Measurements from ENCODE around the gene TMCO4. TPM values are rescaled to one million over a fixed set of nuclear protein-coding genes. Genes with fewer than 3 reads are reported as not detected.

TMCO4 gene
- total RNA-seq, 2 experiments from 2014 or later = 1.2 to 8.1 TPM

DNA sequence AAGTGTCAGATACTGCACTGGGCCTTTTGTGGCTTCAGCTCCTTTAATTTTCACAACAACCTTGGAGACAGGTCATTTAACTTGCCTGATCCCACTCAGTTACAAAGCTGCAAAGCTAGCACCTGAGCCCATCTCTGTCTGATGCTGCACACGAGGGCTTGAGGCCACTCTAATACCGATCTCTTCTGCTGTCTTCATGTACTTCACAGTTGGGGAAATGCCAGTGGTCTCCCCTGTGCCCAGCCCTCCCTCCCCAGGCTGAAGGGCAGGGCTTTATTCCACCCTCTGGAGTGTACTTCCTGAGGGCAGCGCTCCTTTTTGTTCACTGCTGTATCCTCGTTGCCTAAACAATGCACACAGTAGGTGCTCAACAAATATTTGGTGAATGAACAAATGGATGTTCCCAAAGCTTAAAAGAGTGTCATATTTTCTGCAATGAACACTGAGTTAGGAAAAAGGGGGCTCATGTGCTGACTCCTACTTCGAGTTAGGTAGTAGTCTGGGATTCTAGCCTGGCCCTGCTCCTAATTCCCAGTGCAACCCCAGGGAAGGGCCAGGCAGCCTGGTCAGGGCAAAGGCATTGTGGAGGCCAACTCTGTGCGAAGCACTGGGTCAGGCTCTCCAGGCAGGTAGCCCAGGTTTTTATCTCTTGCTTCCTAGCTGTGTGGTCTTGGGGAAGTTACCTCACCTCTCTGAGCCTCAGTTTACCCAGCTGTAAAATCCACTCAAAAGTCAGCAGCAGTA is 1.1 kb downstream of the TMCO4 start:
- Histone ChIP-seq H3K9me2 (ENCODE audit: insufficient read depth, low read length) (no peaks in the 10 kb centered on the region), H2AFZ (ENCODE audit: low read length) (peak overlapping the region; percentile 69; the same call in 1 of the 2 replicates), H3K4me3 (ENCODE audit: low read depth, low read length, poor library complexity, severe bottlenecking) (no peak overlapping the region), H3K4me2 (ENCODE audit: low read length) (peak overlapping the region; percentile 62; the same call in 1 of the 2 replicates), H3K79me2 (ENCODE audit: insufficient read depth, low read depth, low read length) (no peaks in the 10 kb centered on the region), H3K9me3 (ENCODE audit: low read length) (no peaks in the 10 kb centered on the region), H3K36me3 (ENCODE audit: insufficient read depth, low read length) (no peaks in the 10 kb centered on the region), H3K4me1 (ENCODE audit: insufficient read depth, low read length, poor library complexity, severe bottlenecking) (peaks cover 12% of the 10 kb centered on the region), H4K20me1 (ENCODE audit: insufficient read depth, low read length) (no peaks in the 10 kb centered on the region), H3K27ac (ENCODE audit: low read depth, low read length, poor library complexity, severe bottlenecking) (no peak overlapping the region)
- CTCF ChIA-PET (ENCODE audit: unreplicated experiment) = no interaction called here
- POLR2A ChIA-PET = interaction anchor here (0.6 to 0.8 kb wide), 2 partner anchors 8 to 16 kb away, joined by 3 to 5 read pairs; partner anchors contain the start of gene RNF186
- TF ChIP-seq EZH2phosphoT487 (IDR thresholded peaks at IDR 0.05; ENCODE audit: borderline replicate concordance, low read depth, low read length) = no peak
- TF ChIP-seq, protein P1, sequence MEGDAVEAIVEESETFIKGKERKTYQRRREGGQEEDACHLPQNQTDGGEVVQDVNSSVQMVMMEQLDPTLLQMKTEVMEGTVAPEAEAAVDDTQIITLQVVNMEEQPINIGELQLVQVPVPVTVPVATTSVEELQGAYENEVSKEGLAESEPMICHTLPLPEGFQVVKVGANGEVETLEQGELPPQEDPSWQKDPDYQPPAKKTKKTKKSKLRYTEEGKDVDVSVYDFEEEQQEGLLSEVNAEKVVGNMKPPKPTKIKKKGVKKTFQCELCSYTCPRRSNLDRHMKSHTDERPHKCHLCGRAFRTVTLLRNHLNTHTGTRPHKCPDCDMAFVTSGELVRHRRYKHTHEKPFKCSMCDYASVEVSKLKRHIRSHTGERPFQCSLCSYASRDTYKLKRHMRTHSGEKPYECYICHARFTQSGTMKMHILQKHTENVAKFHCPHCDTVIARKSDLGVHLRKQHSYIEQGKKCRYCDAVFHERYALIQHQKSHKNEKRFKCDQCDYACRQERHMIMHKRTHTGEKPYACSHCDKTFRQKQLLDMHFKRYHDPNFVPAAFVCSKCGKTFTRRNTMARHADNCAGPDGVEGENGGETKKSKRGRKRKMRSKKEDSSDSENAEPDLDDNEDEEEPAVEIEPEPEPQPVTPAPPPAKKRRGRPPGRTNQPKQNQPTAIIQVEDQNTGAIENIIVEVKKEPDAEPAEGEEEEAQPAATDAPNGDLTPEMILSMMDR (conservative IDR thresholded peaks at IDR 0.05; ENCODE audit: low read length) = no peak
- no TSS peak for BruUV-seq (replicated peaks)
- DNase-seq (ENCODE audit: low spot score) = no peak
- intact Hi-C loops (cut with micrococcal nuclease; ENCODE audit: unreplicated experiment) = no loop called here

- H3K4me2 ChIP-seq (ENCODE audit: low read length) = no peak overlapping the region
- no peaks in the 10 kb centered on the region for H3K9me3 ChIP-seq (ENCODE audit: low read length)
- DNase-seq (ENCODE audit: low spot score) = no peak
- TF ChIP-seq, protein P1 (conservative IDR thresholded peaks at IDR 0.05; ENCODE audit: low read length) = no peak
- CTCF ChIA-PET (ENCODE audit: unreplicated experiment) = no interaction called here
- no peak overlapping the region for H3K4me3 ChIP-seq (ENCODE audit: low read depth, low read length, poor library complexity, severe bottlenecking)
- no peak overlapping the region for H2AFZ ChIP-seq (ENCODE audit: low read length)
- BruUV-seq (replicated peaks) = no TSS peak
- no peaks in the 10 kb centered on the region for H4K20me1 ChIP-seq (ENCODE audit: insufficient read depth, low read length)
- intact Hi-C loops (cut with micrococcal nuclease; ENCODE audit: unreplicated experiment) = no loop called here
- no peak overlapping the region for H3K27ac ChIP-seq (ENCODE audit: low read depth, low read length, poor library complexity, severe bottlenecking)
- H3K36me3 ChIP-seq (ENCODE audit: insufficient read depth, low read length) = no peaks in the 10 kb centered on the region
- no peaks in the 10 kb centered on the region for H3K9me2 ChIP-seq (ENCODE audit: insufficient read depth, low read length)
- POLR2A ChIA-PET = interaction anchor here (0.6 to 0.8 kb wide), 2 partner anchors 7 to 17 kb away, joined by 3 to 5 read pairs; partner anchors contain the start of gene RNF186
- H3K4me1 ChIP-seq (ENCODE audit: insufficient read depth, low read length, poor library complexity, severe bottlenecking) = peaks cover 12% of the 10 kb centered on the region
- H3K79me2 ChIP-seq (ENCODE audit: insufficient read depth, low read depth, low read length) = no peaks in the 10 kb centered on the region
Measured at GRCh38 chr1:19797827-19798226, 1.9 kb downstream of the TMCO4 start.

GRCh38 chr1:19794583-19794982 is 5.1 kb downstream of the TMCO4 start:
- intact Hi-C loops (cut with micrococcal nuclease; ENCODE audit: unreplicated experiment) = no loop called here
- ChIA-PET POLR2A (no interaction called here), CTCF (ENCODE audit: unreplicated experiment) (no interaction called here)
- H3K27ac ChIP-seq (ENCODE audit: low read depth, low read length, poor library complexity, severe bottlenecking) = no peak overlapping the region
- no peak overlapping the region for H2AFZ ChIP-seq (ENCODE audit: low read length)
- H4K20me1 ChIP-seq (ENCODE audit: insufficient read depth, low read length) = no peaks in the 10 kb centered on the region
- H3K4me3 ChIP-seq (ENCODE audit: low read depth, low read length, poor library complexity, severe bottlenecking) = no peak overlapping the region
- H3K4me2 ChIP-seq (ENCODE audit: low read length) = no peak overlapping the region
- no peaks in the 10 kb centered on the region for H3K36me3 ChIP-seq (ENCODE audit: insufficient read depth, low read length)
- no peaks in the 10 kb centered on the region for H3K9me2 ChIP-seq (ENCODE audit: insufficient read depth, low read length)
- H3K4me1 ChIP-seq (ENCODE audit: insufficient read depth, low read length, poor library complexity, severe bottlenecking) = peaks cover 5% of the 10 kb centered on the region
- no peaks in the 10 kb centered on the region for H3K79me2 ChIP-seq (ENCODE audit: insufficient read depth, low read depth, low read length)
- DNase-seq (ENCODE audit: low spot score) = no peak
- TF ChIP-seq, protein P1 (conservative IDR thresholded peaks at IDR 0.05; ENCODE audit: low read length) = no peak
- TF ChIP-seq EZH2phosphoT487 (IDR thresholded peaks at IDR 0.05; ENCODE audit: borderline replicate concordance, low read depth, low read length) = no peak
- BruUV-seq (replicated peaks) = no TSS peak
- no peaks in the 10 kb centered on the region for H3K9me3 ChIP-seq (ENCODE audit: low read length)
